Measurements from ENCODE around the gene ELP4. TPM values are rescaled to one million over a fixed set of nuclear protein-coding genes. Genes with fewer than 3 reads are reported as not detected.

Gene ELP4
- total RNA-seq, 2 donors from 2014 or later, result 21.5 to 23.0 TPM

DNA sequence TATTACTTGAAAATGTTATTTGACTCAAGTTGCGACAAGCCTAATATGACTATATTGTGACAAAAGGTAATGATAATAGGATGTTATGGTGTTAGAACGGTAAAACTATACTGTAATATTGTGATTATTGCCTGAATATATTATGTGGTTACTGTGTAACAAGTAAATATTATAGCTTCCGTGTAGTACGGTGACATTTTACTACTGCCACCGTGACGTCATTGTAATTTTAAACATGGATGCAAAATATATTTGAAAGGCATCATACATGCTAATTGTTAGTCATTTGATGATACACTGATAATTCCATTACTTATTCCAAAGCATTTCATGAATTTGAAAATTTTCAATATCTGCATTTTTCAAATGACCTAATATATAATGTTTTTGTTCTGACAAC is 2.5 kb downstream of the ELP4 start:
- H3K4me3 ChIP-seq, result no peak overlapping the region
- WGBS, result 94% methylated on average over 6 of the region's 6 CpGs
- intact Hi-C loops (cut with DNase I), result no loop called here

DNA sequence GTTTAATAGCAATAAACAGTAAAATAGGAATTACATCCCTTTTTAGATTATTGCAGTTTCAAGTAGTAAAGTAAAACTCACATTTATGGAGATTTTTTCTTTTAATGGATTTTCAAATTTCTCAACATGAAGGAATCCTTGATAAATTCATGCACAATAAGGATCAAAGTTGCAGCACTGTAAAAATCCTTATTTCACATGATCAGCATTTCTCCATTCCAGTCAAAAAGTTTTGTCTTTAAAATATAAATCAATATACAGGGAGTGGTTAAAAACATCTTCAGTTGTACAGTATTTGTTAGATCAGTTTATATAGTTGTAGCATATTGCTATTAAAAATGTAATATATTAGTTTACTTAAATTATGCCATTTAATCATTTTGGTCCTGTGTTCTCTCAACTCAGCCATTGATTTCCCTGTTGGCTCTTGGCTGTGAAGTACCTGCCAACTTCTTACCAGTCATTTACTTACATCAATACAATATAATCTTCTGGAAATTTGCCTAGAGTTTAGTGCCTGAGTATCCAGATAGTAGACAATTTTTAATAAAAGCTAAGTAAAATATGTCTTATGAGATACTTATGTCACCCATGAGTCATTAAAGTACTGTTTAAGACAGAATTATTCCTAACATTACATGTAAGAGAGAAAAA is 12.1 kb downstream of the ELP4 start:
- Histone ChIP-seq H3K27ac (no peak overlapping the region), H3K9me3 (no peaks in the 10 kb centered on the region), H3K4me3 (no peak overlapping the region), H3K27me3 (replicated peaks; ENCODE audit: insufficient read depth) (no peaks in the 10 kb centered on the region), H3K4me1 (replicated peaks) (no peaks in the 10 kb centered on the region), H3K36me3 (no peaks in the 10 kb centered on the region)
- intact Hi-C loops (cut with DNase I), result no loop called here
- DNase-seq (ENCODE audit: low spot score), result no peak
- no peak for TF ChIP-seq POLR2A (IDR thresholded peaks at IDR 0.05)
- TF ChIP-seq, protein P1, sequence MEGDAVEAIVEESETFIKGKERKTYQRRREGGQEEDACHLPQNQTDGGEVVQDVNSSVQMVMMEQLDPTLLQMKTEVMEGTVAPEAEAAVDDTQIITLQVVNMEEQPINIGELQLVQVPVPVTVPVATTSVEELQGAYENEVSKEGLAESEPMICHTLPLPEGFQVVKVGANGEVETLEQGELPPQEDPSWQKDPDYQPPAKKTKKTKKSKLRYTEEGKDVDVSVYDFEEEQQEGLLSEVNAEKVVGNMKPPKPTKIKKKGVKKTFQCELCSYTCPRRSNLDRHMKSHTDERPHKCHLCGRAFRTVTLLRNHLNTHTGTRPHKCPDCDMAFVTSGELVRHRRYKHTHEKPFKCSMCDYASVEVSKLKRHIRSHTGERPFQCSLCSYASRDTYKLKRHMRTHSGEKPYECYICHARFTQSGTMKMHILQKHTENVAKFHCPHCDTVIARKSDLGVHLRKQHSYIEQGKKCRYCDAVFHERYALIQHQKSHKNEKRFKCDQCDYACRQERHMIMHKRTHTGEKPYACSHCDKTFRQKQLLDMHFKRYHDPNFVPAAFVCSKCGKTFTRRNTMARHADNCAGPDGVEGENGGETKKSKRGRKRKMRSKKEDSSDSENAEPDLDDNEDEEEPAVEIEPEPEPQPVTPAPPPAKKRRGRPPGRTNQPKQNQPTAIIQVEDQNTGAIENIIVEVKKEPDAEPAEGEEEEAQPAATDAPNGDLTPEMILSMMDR (IDR thresholded peaks at IDR 0.05), result no peak
- no peak for TF ChIP-seq POLR2AphosphoS5 (IDR thresholded peaks at IDR 0.05)

More for the DNA sequence above, 2.5 kb downstream of the ELP4 start:
- DNase-seq (ENCODE audit: low spot score), result no peak
- Histone ChIP-seq H3K9me3 (no peaks in the 10 kb centered on the region), H3K27me3 (replicated peaks; ENCODE audit: insufficient read depth) (no peaks in the 10 kb centered on the region), H3K4me1 (replicated peaks) (peaks cover 5% of the 10 kb centered on the region), H3K27ac (no peak overlapping the region), H3K36me3 (no peaks in the 10 kb centered on the region)
- TF ChIP-seq POLR2AphosphoS5 (IDR thresholded peaks at IDR 0.05) (no peak), POLR2A (IDR thresholded peaks at IDR 0.05) (no peak)
- TF ChIP-seq, protein P1 (IDR thresholded peaks at IDR 0.05), result no peak

DNA sequence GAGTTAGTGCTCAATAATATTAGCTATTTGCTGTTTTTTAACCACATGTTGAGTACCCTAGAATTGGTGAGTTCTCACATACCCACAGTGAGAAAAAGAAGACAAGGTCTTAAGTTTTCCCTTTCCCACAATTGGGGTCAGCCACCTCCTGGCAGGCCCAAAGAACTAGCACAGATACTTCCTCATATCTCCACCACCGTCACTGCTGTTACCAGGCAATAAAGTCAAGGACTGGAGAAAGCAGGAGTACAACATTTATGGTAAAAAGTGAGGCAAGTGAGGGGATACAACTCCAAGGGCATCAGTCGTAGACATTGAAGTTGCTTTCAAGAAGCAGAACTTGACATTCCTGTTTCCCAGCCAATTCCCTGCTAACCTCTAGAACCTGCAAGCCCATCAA is 19.6 kb downstream of the ELP4 start:
- no peaks in the 10 kb centered on the region for H3K27me3 ChIP-seq (replicated peaks; ENCODE audit: insufficient read depth)
- no peaks in the 10 kb centered on the region for H3K4me1 ChIP-seq (replicated peaks)
- H3K9me3 ChIP-seq, result no peaks in the 10 kb centered on the region
- H3K4me3 ChIP-seq, result no peak overlapping the region
- no peak for TF ChIP-seq POLR2AphosphoS5 (IDR thresholded peaks at IDR 0.05)
- TF ChIP-seq, protein P1 (IDR thresholded peaks at IDR 0.05), result no peak
- no peak for TF ChIP-seq POLR2A (IDR thresholded peaks at IDR 0.05)
- DNase-seq (ENCODE audit: low spot score), result no peak
- no peak overlapping the region for H3K27ac ChIP-seq
- no peaks in the 10 kb centered on the region for H3K36me3 ChIP-seq
- intact Hi-C loops (cut with DNase I), result no loop called here
- WGBS, result 52% methylated on average over 2 of the region's 2 CpGs

DNA sequence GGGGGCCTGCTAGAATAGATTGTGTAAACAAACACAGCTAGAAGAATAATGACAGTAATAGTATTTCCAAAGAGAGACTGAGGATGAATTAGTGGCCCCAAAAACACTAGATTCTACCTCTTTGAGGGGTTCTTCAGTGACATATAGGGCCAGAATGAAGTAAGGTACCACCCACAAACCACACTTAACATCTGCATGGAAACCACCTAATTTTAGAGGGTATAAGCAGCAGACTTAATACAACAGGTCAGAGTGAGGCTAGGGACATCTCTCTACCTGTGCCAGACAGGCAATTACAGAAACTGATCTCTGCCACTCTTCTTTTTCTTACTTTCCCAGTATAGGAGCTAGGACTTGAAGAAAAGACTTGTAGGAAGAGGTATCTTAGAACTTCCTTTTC is 20.1 kb downstream of the ELP4 start:
- DNase-seq (ENCODE audit: low spot score), result no peak

DNA sequence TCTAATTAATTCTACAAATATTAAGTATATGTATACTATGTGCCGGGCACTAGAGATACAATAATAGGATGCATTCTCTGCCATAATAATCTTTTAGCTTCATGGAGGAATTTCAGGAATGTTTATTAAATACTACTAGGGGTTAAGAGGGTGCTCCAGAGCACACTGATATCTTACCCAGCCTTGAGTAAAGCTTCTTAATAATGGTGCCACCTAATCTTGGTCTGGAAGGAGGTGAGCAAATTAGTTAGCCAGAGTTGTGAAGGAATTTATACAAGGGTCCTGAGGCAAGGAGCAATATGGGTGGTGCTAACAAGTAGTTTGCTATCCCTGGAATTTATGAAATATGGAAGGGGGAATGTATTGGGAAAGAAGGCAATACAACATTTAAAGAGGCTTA is 21.7 kb downstream of the ELP4 start:
- no peak overlapping the region for H3K27ac ChIP-seq
- H3K4me3 ChIP-seq, result no peak overlapping the region
- 94% methylated on average over 1 of the region's 1 CpG for WGBS
- intact Hi-C loops (cut with DNase I), result no loop called here
- no peak for DNase-seq (ENCODE audit: low spot score)
- TF ChIP-seq POLR2AphosphoS5 (IDR thresholded peaks at IDR 0.05), result no peak
- TF ChIP-seq, protein P1 (IDR thresholded peaks at IDR 0.05), result no peak
- TF ChIP-seq POLR2A (IDR thresholded peaks at IDR 0.05), result no peak
- H3K27me3 ChIP-seq (replicated peaks; ENCODE audit: insufficient read depth), result no peaks in the 10 kb centered on the region
- H3K9me3 ChIP-seq, result no peaks in the 10 kb centered on the region
- no peaks in the 10 kb centered on the region for H3K4me1 ChIP-seq (replicated peaks)
- H3K36me3 ChIP-seq, result no peaks in the 10 kb centered on the region

More for the DNA sequence above, 20.1 kb downstream of the ELP4 start:
- no peaks in the 10 kb centered on the region for H3K9me3 ChIP-seq
- no peaks in the 10 kb centered on the region for H3K27me3 ChIP-seq (replicated peaks; ENCODE audit: insufficient read depth)
- no peak overlapping the region for H3K4me3 ChIP-seq
- intact Hi-C loops (cut with DNase I), result no loop called here
- no peaks in the 10 kb centered on the region for H3K36me3 ChIP-seq
- H3K4me1 ChIP-seq (replicated peaks), result no peaks in the 10 kb centered on the region
- TF ChIP-seq POLR2AphosphoS5 (IDR thresholded peaks at IDR 0.05) (no peak), POLR2A (IDR thresholded peaks at IDR 0.05) (no peak)
- TF ChIP-seq, protein P1 (IDR thresholded peaks at IDR 0.05), result no peak
- H3K27ac ChIP-seq, result no peak overlapping the region
